Measurements from ENCODE around the gene MARCHF11.
A peak's percentile ranks its signal among the peaks of the same experiment; 100 is the strongest.

Gene MARCHF11, protein sequence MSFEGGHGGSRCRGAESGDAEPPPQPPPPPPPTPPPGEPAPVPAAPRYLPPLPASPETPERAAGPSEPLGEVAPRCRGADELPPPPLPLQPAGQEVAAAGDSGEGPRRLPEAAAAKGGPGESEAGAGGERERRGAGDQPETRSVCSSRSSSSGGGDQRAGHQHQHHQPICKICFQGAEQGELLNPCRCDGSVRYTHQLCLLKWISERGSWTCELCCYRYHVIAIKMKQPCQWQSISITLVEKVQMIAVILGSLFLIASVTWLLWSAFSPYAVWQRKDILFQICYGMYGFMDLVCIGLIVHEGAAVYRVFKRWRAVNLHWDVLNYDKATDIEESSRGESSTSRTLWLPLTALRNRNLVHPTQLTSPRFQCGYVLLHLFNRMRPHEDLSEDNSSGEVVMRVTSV

GRCh38 chr5:16179511-16179935, at the start of gene MARCHF11:
MARCHF11 (minus strand) TSS chr5:16179791; CDS start chr5:16179575, 216 bp downstream.
- no peak for DNase-seq (ENCODE audit: low read depth)

DNA sequence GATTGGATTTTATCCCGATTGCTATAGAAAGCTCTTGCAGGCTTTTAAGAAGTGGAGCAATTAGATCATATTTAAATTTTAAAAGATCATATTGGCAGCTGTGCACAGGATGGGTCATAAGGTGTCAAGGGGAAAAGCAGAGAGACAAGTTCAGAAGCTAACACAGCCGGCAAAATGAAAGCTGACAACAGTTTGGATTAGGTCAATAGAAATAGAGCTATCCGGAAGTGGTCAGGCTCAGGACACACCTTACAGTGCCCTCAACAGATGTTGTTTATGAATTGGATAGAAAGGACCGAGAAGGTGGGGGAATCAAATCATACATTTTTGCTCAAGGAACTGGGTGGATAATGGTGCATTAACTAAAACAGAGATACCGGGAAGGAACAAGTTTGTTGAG, 46.3 kb upstream of the MARCHF11 start:
- no peak for DNase-seq (ENCODE audit: low read depth)

DNA sequence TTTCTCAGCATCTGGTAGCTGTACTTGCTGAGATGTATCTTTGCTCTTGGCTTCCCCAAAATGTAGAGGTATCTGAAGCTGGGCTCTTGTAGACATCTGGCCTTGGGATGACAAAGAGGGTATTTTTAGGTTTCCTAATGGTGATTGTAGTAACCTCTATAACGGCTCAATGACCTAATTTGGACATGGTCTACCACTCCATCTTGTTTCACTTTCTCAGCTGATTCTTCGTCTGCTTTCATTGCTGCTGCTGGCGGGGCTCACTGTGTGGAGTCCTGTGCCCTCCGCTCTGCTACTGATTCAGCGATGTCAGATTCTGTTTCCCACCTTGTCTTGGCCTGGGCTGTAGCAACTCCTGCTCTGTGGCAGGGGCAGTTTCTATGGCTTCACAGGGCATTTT, 12.7 kb upstream of the MARCHF11 start:
- no peak for DNase-seq (ENCODE audit: low read depth)

GRCh38 chr5:16180789-16181082, 1.1 kb upstream of the MARCHF11 start:
- DNase-seq (ENCODE audit: low read depth), result no peak

GRCh38 chr5:16179936-16180788, 571 bp upstream of the MARCHF11 start:
- DNase-seq (ENCODE audit: low read depth), result no peak

DNA sequence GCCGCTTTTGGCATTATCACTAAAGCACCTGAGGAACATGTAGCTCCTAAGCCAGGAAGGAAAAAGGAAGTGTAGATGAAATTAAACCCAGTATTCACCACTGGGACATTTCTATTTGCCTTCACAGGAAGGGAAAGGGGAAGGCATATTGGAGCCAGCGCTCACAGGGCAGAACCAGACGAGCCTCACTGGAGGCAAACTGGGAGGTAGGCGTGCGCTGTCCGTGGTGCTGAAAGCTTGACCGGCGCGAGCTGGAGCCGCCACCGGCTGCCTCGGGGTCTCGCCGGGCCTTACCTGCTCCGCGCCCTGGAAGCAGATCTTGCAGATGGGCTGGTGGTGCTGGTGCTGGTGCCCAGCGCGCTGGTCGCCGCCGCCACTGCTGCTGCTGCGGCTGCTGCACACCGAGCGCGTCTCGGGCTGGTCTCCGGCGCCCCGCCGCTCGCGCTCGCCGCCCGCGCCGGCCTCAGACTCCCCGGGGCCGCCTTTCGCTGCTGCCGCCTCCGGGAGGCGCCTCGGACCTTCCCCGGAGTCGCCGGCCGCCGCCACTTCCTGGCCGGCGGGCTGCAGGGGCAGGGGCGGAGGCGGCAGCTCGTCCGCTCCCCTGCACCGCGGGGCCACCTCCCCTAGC, 732 bp downstream of the MARCHF11 start:
- DNase-seq (ENCODE audit: low read depth), result peak; percentile 10

- DNase-seq (ENCODE audit: low read depth), result no peak
Observed at GRCh38 chr5:16169550-16169949, 10.0 kb downstream of the MARCHF11 start.

DNA sequence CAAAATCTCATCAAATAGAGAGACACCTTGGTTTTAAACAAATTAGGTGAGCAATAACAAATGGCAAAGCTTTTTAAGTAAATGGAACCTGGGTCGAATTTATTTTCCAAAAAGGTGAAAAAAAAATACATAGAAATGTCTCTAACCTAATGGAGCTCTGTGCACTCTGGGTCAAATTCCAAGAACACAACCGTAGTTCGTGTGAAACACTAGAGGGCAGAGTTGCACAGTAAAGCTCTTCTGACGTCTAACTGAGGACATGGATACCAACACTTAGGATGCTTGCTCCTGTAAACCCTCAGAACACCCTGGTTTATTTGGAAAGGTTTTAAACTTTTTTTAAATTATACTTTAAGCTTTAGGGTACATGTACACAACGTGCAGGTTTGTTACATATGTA, 18.9 kb downstream of the MARCHF11 start:
- peak; percentile 19 for DNase-seq (ENCODE audit: low read depth)

DNA sequence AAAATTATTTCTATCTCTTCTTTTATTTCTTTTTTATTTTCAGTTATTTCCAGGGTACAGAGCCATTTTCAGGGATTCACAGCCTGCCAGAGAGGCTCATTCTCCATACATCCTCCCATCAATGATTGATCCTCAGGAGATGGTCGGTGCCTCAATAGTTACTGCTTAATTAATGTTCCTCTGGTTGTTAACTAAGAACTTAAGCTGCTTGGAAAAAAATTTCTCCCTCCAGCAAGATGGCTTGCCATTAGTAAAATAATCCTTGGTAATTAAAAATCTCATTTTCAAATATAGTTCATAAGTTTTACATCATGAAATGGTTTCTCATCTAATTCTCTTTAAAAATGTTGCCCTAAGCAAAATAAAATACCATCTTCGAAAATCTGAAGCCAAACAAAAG, 20.0 kb downstream of the MARCHF11 start:
- no peak for DNase-seq (ENCODE audit: low read depth)

GRCh38 chr5:16156152-16156551, 23.4 kb downstream of the MARCHF11 start:
- DNase-seq (ENCODE audit: low read depth), result no peak

DNA sequence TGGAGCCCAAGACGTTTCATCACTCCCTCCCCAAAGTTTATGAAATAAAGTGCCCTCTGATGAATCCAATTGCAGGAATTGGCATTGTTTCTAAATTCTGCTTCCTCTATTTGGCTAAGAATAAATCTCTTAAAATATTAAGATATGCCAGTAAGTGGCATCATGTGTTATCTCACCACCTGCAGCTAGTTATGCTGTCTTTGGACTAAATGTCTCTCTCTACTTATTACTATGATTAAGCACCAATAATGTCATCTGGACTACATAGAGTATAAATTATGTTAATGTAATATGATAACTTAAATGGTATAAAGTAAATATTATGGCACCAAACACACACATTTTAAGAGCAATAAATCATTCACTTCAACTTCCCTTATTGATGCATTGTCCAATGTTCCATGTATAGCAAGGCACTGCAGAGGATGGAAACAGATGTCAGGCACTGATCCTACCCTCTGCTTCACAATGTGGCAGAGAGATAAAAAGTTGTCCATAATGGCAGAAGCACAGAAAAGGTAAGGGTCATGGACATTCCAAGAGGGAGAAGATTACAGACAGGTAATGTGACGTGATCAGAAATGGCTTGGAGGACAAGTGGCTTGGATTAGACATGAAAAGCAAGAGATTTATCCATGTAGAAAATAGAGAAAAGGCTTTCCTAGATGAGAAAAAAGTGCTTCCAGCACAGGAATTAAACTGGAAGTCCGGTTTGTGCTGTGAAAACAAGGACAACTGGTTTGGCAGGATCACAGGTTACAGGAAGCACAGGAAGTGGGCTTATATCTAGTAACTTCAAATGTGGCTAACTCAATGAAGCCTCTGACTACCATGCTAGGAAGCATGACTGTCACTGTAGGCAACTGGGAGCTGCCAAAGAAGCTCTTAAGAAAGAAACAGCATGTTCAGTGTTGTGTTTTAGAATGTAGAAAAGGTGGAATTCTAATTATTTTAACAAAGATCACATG, 26.7 kb downstream of the MARCHF11 start:
- no peak for DNase-seq (ENCODE audit: low read depth)

DNA sequence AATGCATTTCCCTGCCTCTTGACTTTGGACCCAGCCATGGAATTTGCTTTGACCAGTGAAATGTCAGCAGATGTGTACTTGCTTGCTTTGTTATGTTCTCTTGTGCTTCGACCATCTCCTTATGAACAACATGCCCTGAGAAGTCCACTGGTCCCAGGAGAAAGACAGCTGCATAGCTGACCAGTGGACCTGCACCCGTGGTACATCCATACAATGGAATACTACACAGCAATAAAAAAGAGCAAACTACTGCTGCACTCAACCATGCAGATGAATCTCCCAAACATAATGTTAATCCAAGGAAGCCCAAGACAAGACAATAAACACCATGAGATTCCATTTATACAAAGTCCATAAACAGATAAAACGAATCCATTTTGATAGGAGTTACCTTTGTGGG, 30.0 kb downstream of the MARCHF11 start:
- no peak for DNase-seq (ENCODE audit: low read depth)

DNA sequence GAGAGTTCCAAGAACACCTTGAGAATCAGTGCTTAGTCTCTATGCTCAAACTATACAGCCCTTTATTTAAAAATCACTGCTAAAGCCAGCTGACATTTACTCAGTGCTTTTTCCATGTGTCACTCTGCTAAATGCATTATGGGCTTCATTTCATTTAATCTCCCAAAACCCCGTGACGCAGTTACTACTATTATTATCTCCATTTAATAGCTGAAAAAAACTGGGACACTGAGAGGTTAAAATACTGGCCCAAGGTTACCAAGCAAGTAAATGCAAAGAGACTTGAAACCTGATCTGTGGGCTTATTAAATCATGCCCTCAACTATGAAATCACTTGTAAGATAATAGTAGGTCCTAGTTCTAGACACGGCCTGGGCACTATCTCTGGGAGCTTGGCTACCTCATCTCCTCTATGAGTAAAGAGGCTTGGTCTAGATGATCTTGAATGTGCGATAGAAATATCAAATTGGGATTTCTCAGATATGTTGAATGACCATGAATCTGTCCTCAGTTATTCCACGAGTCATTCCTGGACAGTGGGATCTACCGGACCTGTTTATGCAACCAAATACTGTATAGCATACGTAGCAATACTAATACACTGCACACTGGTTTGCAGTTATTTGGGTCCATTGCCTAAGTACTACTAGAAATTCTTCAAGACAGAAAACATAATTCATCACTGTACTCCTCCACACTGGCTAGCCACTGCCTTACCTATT, 32.3 kb downstream of the MARCHF11 start:
- no peak for DNase-seq (ENCODE audit: low read depth)

- no peak for DNase-seq (ENCODE audit: low read depth)
Observed at GRCh38 chr5:16144416-16144815, 35.2 kb downstream of the MARCHF11 start.

GRCh38 chr5:16143361-16144049, 36.1 kb downstream of the MARCHF11 start:
- no peak for DNase-seq (ENCODE audit: low read depth)

- no peak for DNase-seq (ENCODE audit: low read depth)
Observed at GRCh38 chr5:16140944-16141343, 38.6 kb downstream of the MARCHF11 start.

- no peak for DNase-seq (ENCODE audit: low read depth)
Observed at GRCh38 chr5:16140417-16140816, 39.2 kb downstream of the MARCHF11 start.

GRCh38 chr5:16137177-16137576, 42.4 kb downstream of the MARCHF11 start:
- DNase-seq (ENCODE audit: low read depth), result no peak

DNA sequence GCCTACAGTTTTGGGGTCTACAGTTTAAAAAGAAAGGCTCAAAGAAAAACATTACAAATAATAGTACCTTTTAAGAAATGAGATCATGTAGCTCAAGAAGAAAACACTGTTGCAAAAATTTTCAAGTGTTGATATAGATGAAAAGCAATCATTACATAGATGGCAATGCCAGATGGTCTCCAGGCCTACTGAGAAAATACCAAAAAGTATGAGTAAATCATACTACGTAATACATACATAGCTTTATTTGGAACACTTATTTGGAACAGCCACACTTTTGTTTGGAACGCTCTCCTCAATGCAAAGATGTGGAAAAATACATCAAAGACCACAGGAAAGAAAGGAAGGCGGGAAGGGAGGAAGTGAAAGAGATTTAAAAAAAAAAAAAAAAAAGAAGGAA, 44.1 kb downstream of the MARCHF11 start:
- DNase-seq (ENCODE audit: low read depth), result no peak

DNA sequence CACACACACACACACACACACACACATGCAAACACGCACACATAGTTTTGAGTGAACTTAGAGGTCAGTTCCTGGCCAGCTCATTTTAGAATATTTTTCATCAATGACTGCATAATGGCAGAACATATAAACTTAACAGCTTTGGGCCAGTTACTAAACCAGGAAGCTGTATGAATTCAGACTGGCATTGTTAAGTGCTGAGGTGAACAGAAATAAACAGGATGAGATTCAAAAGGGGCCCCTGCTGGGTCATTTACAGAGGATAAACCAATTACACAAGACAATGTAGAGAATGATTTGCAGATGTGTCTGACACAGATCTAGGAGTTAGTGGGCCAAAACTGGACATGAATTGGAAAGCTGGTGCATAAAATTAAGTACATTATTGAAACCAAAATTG, 44.6 kb downstream of the MARCHF11 start:
- no peak for DNase-seq (ENCODE audit: low read depth)
